ENCODE measurements around the gene HOXB5. TPM values are rescaled to one million over a fixed set of nuclear protein-coding genes. Genes with fewer than 3 reads are reported as not detected.

Gene HOXB5
- total RNA-seq, 1 donor from 2014 or later: not detected

DNA sequence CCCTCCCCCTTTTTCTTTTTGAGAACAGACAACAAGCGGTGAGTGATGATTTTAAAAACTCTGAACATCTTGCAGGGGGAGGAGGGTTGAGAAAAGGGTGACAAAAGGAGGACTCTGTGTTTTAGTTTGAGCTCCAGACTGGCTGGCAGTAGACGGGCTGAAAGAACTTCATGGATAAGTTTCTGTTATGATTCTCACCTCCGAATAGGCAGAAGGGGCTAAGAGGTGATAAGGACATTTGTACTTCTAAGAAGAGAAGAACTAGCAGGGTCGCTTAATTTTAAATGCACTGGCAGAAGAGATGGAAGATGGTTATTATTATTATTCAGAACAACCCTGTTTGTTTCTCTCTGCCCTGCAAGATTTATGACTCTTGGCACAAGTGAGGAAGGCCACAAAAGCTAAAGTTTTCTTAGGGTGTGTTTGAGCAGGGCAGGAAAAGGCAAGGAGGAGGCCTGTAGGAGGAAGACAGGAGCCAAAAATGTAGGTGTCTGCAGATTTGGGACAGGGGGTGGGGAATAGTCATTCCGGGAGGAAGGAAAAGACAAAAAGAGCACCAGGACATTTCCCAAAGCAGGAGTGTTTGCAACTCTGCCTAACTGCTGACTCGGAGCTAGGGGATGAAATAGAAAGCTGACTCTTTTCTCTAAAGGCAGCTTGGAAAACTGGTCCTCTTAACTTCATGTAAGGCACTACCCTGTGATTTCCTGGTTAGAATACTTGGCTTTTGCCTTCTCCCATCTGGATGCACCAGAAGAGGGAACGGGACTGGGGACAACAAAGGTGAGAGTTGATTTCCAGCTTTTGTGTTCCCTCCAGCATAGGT, 36.8 kb downstream of the HOXB5 start:
- intact Hi-C loops (cut with DNase I): no loop called here
- DNase-seq (ENCODE audit: low spot score): peak; percentile 6

DNA sequence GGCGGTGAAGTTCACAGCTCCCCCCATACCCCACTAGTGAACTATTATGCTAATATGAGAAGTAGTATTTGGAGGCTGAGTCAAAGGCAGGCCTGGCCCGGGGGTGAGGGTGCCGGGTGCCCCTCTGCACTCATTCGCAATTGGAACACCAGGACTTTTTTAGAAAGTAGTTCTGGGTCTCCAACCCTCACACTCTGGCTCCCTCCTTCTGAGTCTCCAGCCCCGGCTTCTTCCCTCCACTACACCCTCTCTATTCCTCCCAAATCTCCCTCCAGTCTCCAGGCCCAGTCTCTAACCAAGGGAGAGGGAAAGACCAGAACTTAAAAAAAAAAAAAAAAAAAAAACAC, 37.4 kb downstream of the HOXB5 start:
- intact Hi-C loops (cut with DNase I): no loop called here
- peak; percentile 55 for DNase-seq (ENCODE audit: low spot score)

DNA sequence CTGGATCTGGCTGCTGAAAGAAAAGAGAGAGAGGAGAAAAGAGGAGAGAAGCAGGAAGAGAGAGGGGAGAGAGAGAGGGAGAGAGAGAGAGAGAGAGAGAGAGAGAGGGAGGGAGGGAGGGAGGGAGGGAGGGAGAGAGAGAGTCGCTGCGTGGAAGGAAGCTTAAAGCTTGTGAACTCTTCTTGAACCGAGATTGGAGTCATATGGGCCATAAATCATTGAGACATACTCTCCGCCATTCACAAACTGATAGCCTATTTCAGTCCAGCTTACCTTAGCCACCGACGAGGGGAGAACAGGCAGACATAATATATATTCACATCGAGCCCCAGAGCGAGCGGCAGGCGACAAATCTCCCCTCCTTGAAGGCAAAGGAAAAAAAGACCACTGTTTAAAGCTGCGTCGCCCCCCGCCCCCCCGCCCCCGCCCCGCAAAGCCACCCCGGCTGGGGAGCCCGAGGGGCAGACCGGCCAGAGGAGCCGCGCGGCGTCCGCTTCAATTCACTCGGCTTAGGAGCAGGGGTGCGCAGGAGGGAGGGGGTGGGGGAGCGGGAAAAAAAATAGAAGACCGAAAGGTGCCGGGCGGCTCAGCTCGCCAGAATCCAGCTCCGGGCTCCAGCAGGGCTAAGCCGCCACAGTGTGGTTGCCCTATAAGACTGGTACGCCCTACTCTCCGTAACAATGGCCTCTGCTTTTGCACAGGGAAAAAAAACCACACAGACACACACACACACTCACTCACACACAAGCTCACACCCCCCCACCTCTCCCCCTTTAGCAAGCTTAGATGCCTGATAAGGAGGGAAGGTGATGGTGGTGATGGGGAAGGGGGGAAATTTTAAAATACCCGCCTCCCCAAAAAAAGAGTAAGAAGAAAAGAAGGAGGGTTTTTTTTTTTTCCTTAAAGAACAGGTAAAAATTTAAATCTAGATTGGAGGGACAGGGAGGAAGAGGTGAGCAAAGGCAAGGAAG, 38.0 kb downstream of the HOXB5 start:
- intact Hi-C loops (cut with DNase I): no loop called here

DNA sequence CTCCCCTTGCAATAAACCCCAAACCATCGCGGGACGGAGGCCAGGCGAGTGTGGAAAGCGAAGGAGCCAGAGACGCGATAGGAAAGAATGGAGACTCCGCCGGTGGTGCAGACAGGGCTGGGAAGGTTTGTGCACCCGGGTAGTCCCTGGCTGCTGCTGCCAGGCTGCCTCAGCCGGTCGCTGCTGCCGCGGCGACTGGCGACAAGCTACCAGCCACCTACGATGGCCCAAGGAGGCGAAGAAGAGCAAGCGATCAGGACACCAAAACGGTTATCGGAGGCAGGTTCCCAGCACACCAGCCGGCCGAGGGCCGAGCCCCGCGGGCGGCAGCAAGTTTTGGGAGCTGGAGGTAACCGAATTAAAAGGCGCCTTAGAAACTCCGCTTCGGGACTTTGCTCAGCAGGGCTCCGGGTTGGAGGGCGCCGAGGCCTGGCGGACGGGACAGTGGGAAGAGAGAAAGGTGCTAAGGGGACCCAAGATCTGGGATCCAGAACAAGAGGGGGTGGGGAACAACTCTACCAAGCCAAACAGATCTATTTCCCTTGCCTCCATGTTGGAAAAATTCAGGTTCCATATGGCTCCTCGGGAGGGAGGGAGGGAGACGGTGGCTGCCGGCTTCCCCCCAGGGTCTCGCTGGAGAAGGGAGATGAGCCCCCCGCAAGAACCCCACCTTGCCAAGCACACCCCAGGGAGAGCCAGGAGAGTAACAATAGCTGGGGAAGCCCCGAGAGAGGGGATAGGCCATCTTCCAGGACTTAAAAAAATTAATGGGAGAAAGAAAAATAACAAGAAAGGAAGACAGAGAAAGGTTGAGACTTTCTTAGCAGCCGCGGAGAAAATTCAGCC, 38.9 kb downstream of the HOXB5 start:
- DNase-seq (ENCODE audit: low spot score): no peak
- intact Hi-C loops (cut with DNase I): no loop called here

More for the DNA sequence above, 38.0 kb downstream of the HOXB5 start:
- DNase-seq (ENCODE audit: low spot score): peak; percentile 43

DNA sequence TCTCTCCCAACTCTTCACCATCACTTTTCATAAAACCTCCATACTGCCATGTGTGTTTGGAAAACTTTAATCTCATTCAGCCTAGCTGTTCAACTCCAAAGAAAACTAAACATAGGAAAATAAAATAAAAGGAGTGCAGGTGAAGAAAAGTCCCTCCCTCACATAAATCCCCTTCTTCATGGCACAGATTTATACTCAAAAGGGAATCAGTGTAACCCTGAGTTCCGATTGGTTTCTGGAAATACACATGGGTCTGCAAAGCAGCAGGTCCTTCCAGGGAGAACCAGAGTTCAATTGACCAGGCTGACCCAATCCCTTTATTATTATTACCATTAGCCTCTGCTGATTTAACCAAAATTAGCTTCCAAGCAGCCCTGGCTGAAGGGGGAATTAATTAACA, 39.8 kb downstream of the HOXB5 start:
- DNase-seq (ENCODE audit: low spot score): no peak
- intact Hi-C loops (cut with DNase I): no loop called here

DNA sequence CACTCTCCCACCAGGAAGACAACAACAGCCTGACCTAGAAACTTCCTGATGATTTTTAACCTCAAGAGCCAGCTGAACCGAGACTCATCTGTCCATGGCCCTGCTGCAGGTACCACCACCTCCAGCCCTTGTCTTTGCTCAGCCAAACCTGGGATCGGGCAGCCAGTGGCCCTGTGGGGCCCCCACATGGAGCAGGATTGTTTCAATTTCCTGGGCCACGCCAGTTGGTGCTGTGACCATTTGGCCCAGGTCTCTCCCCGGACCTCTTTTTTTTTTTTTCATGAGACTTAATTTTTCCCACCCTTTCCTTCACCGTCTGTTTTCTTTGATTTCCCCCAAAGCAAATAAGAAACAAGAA, 40.4 kb downstream of the HOXB5 start:
- peak; percentile 38 for DNase-seq (ENCODE audit: low spot score)
- intact Hi-C loops (cut with DNase I): no loop called here

DNA sequence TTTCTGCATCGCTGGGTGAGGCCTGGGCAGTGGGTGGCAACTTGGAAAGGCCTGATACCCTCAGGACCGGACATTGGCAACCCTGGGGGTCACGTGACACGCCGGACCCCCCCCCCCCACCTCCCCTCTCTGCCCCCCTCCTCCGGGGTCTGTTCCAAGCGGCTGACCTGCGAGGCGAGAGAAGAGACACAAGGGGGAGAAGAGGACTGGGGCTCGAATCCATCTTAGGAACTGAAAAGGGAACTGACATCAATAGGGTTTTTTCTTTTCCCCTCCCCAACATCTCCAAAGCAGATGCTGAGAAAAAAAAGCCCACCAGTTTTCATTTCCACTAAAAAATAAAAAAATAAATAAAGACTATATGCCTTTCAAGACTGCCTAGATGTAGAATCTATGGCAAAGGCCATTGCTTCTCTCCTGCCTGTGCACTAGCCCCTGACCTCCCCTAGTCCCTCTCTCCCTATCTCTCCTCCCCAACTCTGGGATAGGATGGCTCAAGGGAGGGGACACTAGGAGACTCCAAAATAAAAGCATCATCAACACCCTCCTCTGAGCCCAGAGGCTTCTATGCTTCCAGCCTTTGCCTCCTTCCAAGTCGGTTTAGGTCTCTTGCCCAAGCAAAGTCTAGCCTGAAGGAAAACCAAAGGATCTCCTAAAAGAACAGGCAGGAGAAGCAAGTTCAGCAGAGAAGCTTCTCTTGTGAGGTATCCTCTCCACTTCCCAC, 41.0 kb downstream of the HOXB5 start:
- DNase-seq (ENCODE audit: low spot score): no peak
- intact Hi-C loops (cut with DNase I): no loop called here

DNA sequence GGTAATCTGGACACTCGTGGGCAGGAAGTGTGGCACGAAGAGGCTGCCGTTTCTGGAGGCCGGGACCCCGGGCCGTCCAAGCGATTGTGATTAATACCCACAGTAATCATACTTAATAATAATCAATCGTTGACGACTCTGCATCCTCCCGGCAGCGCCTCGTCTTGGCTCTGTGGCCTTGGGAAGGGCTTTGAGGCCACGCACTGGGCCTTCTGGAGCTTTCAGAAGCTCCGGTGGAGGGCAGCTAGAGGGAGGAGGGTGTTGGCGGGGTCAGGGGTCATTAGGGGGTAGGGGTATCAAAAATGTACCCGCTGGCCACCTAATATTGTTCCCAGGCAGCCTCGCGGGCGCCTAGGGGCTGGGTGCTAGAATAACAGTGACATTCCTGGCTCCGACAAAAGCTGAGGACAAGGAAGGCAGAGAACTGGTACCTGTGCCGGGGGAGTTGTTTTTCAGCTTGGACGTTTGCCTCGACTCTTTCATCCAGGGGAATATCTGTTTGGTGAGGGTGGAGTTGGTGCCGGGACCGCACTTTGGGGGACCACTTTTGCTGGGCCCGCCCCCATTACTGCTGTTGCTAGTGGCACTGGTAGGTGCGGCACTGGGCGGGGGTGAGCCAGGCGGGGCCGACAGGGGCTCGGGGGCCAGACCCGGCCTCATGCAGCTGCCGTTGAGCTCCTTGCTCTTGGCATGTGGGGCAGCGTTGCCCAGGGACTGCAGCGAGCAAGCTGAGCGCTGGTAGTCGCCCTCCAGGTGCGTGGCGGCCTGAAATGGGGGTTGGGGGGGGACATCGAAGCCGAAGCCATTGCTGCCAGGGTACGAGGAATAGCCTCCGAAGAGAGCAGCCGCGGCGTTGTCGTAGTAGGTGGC, 41.7 kb downstream of the HOXB5 start:
- peak; percentile 67 for DNase-seq (ENCODE audit: low spot score)
- intact Hi-C loops (cut with DNase I): no loop called here

DNA sequence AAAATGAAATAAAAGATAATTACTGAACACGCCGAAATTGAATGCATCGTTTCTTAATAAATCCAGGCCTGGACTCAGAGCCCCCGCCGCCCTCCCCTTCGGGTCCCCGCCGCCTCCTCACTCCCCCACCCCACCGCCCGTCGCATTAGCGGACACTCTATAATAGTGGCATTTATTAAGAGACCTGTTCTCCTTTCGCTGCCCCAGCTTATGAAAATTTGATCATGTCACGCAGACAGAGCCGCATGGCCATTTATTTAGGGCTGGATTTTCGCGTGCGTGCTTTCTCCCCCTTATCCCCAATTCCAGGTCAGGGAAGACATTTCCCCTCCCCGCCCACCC, 42.4 kb downstream of the HOXB5 start:
- intact Hi-C loops (cut with DNase I): no loop called here
- no peak for DNase-seq (ENCODE audit: low spot score)

DNA sequence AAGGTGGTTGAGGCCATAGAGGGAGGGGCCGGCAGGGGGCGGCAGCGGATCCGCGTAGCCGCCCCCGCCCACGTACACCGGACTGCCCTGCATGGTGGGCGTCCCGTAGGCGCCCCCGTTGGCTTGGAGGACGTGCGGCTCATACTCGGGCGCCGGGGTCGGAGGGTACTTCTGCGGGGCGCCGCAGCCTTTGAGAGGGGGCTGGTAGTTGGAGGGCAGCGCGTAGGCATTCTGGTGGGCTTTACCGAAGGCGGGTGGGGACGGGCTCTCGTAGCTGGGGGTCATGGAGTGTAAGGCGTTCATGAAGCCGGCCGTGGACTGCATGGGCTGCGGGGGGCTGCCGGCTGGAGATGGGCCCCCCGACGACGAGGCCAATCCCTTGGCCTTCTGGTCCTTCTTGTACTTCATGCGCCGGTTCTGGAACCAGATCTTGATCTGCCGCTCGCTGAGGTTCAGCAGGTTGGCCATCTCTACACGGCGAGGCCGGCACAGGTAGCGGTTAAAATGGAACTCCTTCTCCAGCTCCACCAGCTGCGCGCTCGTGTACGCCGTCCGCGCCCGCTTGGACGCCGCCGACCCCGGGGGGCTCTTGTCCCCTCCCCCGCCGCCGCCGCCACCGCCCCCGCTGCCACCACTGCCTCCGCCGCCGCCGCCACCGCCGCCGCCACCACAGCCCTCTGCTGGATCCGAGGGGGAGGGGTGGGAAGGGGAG, 42.9 kb downstream of the HOXB5 start:
- intact Hi-C loops (cut with DNase I): no loop called here
- DNase-seq (ENCODE audit: low spot score): peak; percentile 47

DNA sequence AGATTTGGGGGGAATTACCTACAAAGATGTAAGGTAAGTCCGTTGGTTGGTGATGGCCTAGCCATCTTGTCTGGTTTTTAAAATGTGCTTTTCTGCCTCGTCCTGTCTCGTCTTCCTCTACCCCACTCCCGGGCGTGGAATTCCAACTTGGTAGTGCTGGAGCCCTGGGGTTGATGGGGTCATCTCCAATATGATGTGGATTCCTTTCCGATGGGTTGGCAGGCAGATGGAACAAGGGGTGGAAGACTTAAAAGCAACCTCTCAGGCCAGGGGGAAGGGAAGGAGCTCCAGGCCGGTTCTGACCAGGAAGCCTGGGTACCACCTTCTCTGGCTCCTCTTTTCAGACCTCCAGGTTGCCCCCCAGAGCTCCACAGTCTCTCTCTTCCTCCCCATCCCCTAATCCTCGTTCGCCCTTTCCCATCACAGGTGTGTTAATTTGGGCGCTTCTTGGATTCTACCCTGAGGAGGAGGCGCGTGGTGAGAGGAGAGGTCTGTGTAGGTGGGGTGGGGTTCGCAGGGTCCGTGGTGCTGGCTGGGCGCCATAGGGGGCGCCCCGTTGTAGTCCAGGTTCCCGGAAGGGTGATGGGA, 43.6 kb downstream of the HOXB5 start:
- no peak for DNase-seq (ENCODE audit: low spot score)
- intact Hi-C loops (cut with DNase I): loop anchor here (10.0 kb wide), 1 partner anchor 505 kb away; the partner anchor contains the start of gene NFE2L1

DNA sequence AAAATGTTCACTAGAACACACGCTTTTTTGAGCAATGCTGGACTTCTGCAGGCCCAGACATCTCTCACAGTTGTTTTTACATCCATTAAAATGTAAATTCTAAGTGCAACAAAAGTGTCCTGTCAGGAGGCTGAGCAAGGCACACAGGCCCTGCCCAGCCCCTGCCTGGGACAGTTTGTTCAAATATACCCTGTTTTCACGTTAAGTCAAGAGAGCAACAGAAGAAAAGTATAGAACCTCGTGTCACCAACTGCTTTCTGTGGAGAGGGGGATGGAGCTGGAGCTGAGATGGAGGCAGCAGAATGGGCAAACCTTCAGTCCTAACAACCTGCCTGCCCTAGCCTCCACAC, 44.3 kb downstream of the HOXB5 start:
- intact Hi-C loops (cut with DNase I): loop anchor here (10.0 kb wide), 1 partner anchor 504 kb away; the partner anchor contains the start of gene NFE2L1
- DNase-seq (ENCODE audit: low spot score): no peak

DNA sequence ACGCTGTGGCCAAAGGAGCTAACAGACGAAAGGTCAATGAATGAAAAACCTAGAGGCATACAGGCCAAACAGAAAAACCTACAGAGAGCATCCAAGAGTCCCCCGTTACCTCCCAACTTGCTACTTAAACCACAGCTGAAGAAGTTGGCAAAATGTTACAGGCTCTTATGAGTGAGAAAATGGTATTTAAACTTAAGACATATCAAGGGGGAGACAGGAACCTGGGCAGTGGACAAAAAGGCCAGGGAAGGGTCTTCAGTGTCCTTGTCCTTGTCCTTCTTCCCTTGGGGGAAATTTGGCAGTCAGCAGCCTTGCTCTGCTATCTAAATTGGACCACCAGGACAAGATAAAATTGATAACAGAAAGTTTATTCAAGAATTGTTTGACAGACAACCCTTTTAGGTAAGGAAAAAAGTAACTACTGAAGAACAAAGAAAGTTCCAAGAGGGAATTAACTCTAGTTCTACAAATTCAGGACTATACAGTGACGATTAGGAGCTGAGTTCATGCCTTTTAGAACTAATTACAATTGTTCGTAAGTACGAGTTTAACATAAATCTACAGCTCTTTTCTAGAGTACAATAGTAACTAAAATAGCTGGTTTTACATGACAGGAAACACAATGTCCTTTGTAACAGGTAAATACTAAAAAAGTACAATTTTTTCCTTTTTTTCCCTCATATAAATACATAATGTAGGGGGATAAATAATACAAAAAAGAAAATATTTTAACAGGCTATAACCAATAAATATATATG, 44.9 kb downstream of the HOXB5 start:
- no peak for DNase-seq (ENCODE audit: low spot score)
- intact Hi-C loops (cut with DNase I): loop anchor here (10.0 kb wide), 1 partner anchor 504 kb away; the partner anchor contains the start of gene NFE2L1

DNA sequence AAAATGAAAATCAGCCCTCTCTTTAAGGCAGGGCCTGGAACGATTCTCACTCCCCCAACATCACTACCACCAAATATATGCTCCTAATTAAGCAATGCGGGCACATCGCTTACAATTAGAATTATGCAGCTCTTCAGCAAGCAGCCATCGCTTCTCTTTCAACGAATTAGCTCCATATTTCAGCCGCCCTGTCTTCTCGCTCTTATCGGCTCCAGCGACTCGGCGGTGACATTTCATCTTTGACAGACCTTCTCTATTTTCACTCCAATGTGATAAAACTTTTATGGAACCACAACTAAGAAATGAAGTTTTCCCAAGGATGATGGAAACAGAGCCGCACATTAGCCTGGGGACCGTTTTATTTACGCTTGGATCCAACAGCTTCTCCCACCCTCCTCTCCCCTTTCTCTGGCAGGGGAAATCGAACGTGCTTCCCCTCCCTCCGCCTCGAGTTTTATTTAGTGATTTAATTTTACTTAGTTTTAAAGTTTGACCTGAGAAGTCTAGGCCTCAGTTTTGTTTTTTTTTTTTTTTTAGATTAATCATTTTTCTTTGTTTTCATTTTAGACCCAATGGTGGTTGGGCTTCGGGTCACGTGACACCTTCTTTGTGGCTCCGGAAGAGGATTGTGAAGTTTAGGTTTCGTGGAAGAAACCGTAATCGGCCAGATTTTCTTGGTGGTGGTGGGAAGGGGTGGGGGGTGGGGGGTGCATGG, 45.6 kb downstream of the HOXB5 start:
- intact Hi-C loops (cut with DNase I): loop anchor here (10.0 kb wide), 1 partner anchor 503 kb away; the partner anchor contains the start of gene NFE2L1

DNA sequence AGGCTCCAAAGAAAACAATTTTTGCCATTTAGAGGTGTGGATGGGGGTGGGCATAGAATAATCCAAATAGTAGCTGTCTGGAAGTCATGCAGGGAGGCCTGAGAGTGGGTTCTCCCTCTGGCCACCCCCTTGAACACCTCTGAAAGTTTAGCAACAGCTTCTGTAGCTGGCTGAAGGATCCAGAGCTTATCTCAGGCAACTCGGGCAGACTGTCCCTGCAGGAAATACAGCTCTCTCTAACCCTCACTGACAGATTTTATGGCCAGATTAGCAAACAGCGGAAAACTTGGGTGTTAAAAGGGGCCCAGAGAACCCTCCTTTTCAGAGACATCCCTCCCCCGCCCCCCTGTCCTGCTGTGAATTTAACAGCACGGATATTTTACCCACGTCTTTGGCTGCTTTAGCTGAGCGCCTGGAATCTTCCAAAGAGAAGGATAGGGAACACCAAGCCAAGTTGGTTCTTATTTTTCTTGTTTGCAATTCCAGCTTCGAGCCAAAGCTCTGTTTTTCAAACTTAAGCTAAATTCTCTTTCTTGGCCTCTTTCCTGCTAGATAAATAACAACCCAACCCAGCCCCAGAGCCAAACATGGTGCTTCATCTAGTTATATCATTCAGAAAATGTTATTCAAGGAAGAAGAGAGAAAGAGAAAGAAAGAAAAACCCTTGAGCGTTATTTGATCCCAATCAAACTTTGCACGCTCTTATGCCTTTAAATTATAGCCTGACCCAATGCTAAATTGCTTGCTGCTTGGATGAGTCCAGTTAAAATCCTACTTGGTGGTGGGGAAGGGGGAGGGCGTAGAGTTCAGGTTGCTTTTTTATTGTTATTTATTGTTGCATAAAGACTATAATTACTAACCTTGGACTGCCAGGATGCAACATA, 46.4 kb downstream of the HOXB5 start:
- DNase-seq (ENCODE audit: low spot score): peak; percentile 43
- intact Hi-C loops (cut with DNase I): loop anchor here (10.0 kb wide), 1 partner anchor 502 kb away; the partner anchor contains the start of gene NFE2L1

More for the DNA sequence above, 45.6 kb downstream of the HOXB5 start:
- peak; percentile 67 for DNase-seq (ENCODE audit: low spot score)
